H1 (cell line): ENCODE results near the gene ABCF2. TPM values are rescaled to one million over a fixed set of nuclear protein-coding genes. Genes with fewer than 3 reads are reported as not detected.

Experiments used
- CTCF ChIA-PET: fragments of 300-600 bp; sonication (Branson Sonifier 250); formaldehyde crosslinking; loops from one replicate; lab custom pipeline; 2021; ENCODE audit not compliant: partially characterized antibody; lab: Charles Lee
- POLR2A ChIA-PET: fragments of 300-600 bp; sonication (Branson Sonifier 250); formaldehyde crosslinking; loops from one replicate; lab custom pipeline; 2021; ENCODE audit warnings: inconsistent platforms; ENCODE audit not compliant: partially characterized antibody; lab: Charles Lee
- DNase-seq, 2 experiments: peaks; one replicate each; pipeline versions ENCODE4 v3.0.0 to v3.0.0-alpha.2; 2010 to 2022; ENCODE audit warnings: low spot score in 2 of 2, low read depth in 1 of 2, mixed read lengths in 1 of 2
- FAIRE-seq: peaks from 2 replicates; lab custom pipeline; 2011; peaks lifted over from hg19 to GRCh38; lab: Jason Lieb, UNC
- H2AFZ ChIP-seq: 2 replicates; pipeline ENCODE4 v1.8.1; 2012; ENCODE audit warnings: low read length, inconsistent platforms
- H2AK5ac ChIP-seq: 2 replicates; pipeline ENCODE4 v1.6.1; 2013; ENCODE audit warnings: low read depth, low read length
- H2BK120ac ChIP-seq: replicated peaks from 2 replicates; pipeline ENCODE3; 2013; ENCODE audit warnings: low read depth, low read length, inconsistent platforms
- H2BK12ac ChIP-seq: 2 replicates; pipeline ENCODE4 v1.6.1; 2013; ENCODE audit warnings: low read depth, low read length
- H2BK15ac ChIP-seq: 2 replicates; pipeline ENCODE4 v1.6.1; 2013; ENCODE audit warnings: low read length
- H2BK20ac ChIP-seq: 2 replicates; pipeline ENCODE4 v1.6.1; 2013; ENCODE audit warnings: low read length
- H2BK5ac ChIP-seq: 2 replicates; pipeline ENCODE4 v1.6.1; 2013; ENCODE audit warnings: low read depth, low read length
- H3K14ac ChIP-seq: 2 replicates; pipeline ENCODE4 v1.6.1; 2013; ENCODE audit warnings: inconsistent platforms; ENCODE audit not compliant: insufficient read length
- H3K18ac ChIP-seq: 2 replicates; pipeline ENCODE4 v1.6.1; 2013; ENCODE audit warnings: low read length; ENCODE audit errors: extremely low read depth
- H3K23ac ChIP-seq: 2 replicates; pipeline ENCODE4 v1.6.1; 2013; ENCODE audit warnings: inconsistent platforms; ENCODE audit not compliant: insufficient read length
- H3K23me2 ChIP-seq: 2 replicates; pipeline ENCODE4 v1.6.1; 2013; ENCODE audit warnings: low read depth, low read length
- H3K27ac ChIP-seq: 2 replicates; pipeline ENCODE4 v1.6.1; 2011; ENCODE audit warnings: low read depth, low read length, inconsistent platforms
- H3K27me3 ChIP-seq, 4 experiments: replicated peaks in 1 of 4; 1 replicate in 1 of 4; 2 replicates in 3 of 4; pipeline versions ENCODE4 v1.6.1 to v1.8.1; 2011 to 2013; ENCODE audit warnings: low read length in 3 of 4, mild to moderate bottlenecking in 3 of 4, inconsistent platforms in 2 of 4, mixed read lengths in 2 of 4, moderate library complexity in 1 of 4; ENCODE audit not compliant: control insufficient read depth in 3 of 4, insufficient read depth in 3 of 4; ENCODE audit errors: extremely low read depth in 1 of 4
- H3K36me3 ChIP-seq, 4 experiments: 2 replicates each; pipeline versions ENCODE4 v1.6.1 to v1.8.1; 2011 to 2013; ENCODE audit warnings: mild to moderate bottlenecking in 4 of 4, low read length in 3 of 4, moderate library complexity in 2 of 4, control low read depth in 1 of 4, inconsistent platforms in 1 of 4; ENCODE audit not compliant: insufficient read depth in 4 of 4, control insufficient read depth in 2 of 4
- H3K4ac ChIP-seq: replicated peaks from 2 replicates; pipeline ENCODE3; 2013; ENCODE audit warnings: low read length, low read depth, mixed read lengths, inconsistent platforms; ENCODE audit not compliant: insufficient read length
- H3K4me1 ChIP-seq, 4 experiments: replicated peaks in 1 of 4; 1 replicate in 1 of 4; 2 replicates in 3 of 4; pipeline versions ENCODE4 v1.6.1 to v1.8.1; 2011 to 2013; ENCODE audit warnings: low read length in 3 of 4, inconsistent platforms in 2 of 4, mixed read lengths in 1 of 4; ENCODE audit not compliant: insufficient read depth in 4 of 4, control insufficient read depth in 3 of 4
- H3K4me2 ChIP-seq, 2 experiments: 2 replicates each; pipeline versions ENCODE4 v1.6.1 to v1.8.1; 2011 to 2013; ENCODE audit warnings: low read depth in 2 of 2, low read length in 2 of 2, control low read depth in 1 of 2, inconsistent platforms in 1 of 2, mild to moderate bottlenecking in 1 of 2; ENCODE audit not compliant: insufficient read depth in 1 of 2
- H3K4me3 ChIP-seq, 4 experiments: fragments of 200-600, 300-600 bp in 1 of 4; sonication (generic), shearing (Covaris generic), sonication (Bioruptor Twin) in 1 of 4; 2 replicates each; pipeline versions ENCODE4 v1.5.1 to v1.8.1; 2011 to 2016; ENCODE audit warnings: low read length in 4 of 4, low read depth in 3 of 4, control low read depth in 2 of 4, inconsistent platforms in 2 of 4, mild to moderate bottlenecking in 2 of 4, mixed read lengths in 1 of 4, moderate library complexity in 1 of 4; ENCODE audit not compliant: insufficient read depth in 2 of 4; ENCODE audit errors: extremely low read depth in 1 of 4
- H3K56ac ChIP-seq: replicated peaks from 2 replicates; pipeline ENCODE3; 2013; ENCODE audit warnings: low read depth, mild to moderate bottlenecking, mixed read lengths, low read length, inconsistent platforms; ENCODE audit not compliant: insufficient read length
- H3K79me1 ChIP-seq: 2 replicates; pipeline ENCODE4 v1.6.1; 2013; ENCODE audit warnings: low read depth, low read length, control low read depth
- H3K79me2 ChIP-seq, 2 experiments: 2 replicates each; pipeline versions ENCODE4 v1.6.1 to v1.8.1; 2012 to 2013; ENCODE audit warnings: low read length in 2 of 2, mild to moderate bottlenecking in 2 of 2, inconsistent platforms in 1 of 2; ENCODE audit not compliant: insufficient read depth in 2 of 2, control insufficient read depth in 1 of 2
- H3K9ac ChIP-seq, 4 experiments: replicated peaks in 1 of 4; 1 replicate in 1 of 4; 2 replicates in 3 of 4; pipeline versions ENCODE4 v1.6.1 to v1.8.1; 2011 to 2013; ENCODE audit warnings: low read depth in 3 of 4, low read length in 3 of 4, control low read depth in 2 of 4, mild to moderate bottlenecking in 2 of 4, moderate library complexity in 2 of 4, inconsistent platforms in 1 of 4; ENCODE audit errors: extremely low read depth in 1 of 4
- H3K9me3 ChIP-seq, 2 experiments: 2 replicates each; pipeline versions ENCODE4 v1.6.1 to v1.8.1; 2012 to 2013; ENCODE audit warnings: mild to moderate bottlenecking in 2 of 2, moderate library complexity in 2 of 2, control low read depth in 1 of 2, inconsistent platforms in 1 of 2, low read depth in 1 of 2, low read length in 1 of 2, mixed read lengths in 1 of 2; ENCODE audit not compliant: insufficient read depth in 2 of 2
- H4K20me1 ChIP-seq, 2 experiments: replicated peaks in 1 of 2; 2 replicates each; pipeline versions ENCODE3 to v1.8.1; 2011 to 2013; ENCODE audit warnings: inconsistent platforms in 2 of 2, low read length in 2 of 2, mild to moderate bottlenecking in 1 of 2; ENCODE audit not compliant: insufficient read depth in 2 of 2, control insufficient read depth in 1 of 2
- H4K5ac ChIP-seq: 2 replicates; pipeline ENCODE4 v1.6.1; 2013; ENCODE audit warnings: low read length, low read depth, mixed read lengths, inconsistent platforms; ENCODE audit not compliant: insufficient read length
- H4K8ac ChIP-seq: 2 replicates; pipeline ENCODE4 v1.8.0; 2013; ENCODE audit warnings: mild to moderate bottlenecking, moderate library complexity, low read length, inconsistent platforms; ENCODE audit not compliant: insufficient read depth; ENCODE audit errors: extremely low read depth
- H4K91ac ChIP-seq: replicated peaks from 2 replicates; pipeline ENCODE3; 2013; ENCODE audit warnings: low read length, mixed read lengths, inconsistent platforms; ENCODE audit not compliant: insufficient read length
- CTCF ChIP-seq, 3 experiments: IDR thresholded peaks; 1 replicate in 2 of 3; 2 replicates in 1 of 3; pipeline versions ENCODE4 v1.5.1 to v1.6.1; 2011; ENCODE audit warnings: low read length in 3 of 3, mild to moderate bottlenecking in 3 of 3, inconsistent platforms in 2 of 3, low read depth in 1 of 3, moderate library complexity in 1 of 3; ENCODE audit not compliant: insufficient read depth in 1 of 3; ENCODE audit errors: control extremely low read depth in 1 of 3
- GABPA ChIP-seq: IDR thresholded peaks from 2 replicates; pipeline ENCODE4 v1.6.1; 2011; ENCODE audit warnings: mild to moderate bottlenecking, low read length, moderate library complexity, borderline replicate concordance; ENCODE audit not compliant: insufficient read depth
- HDAC2 ChIP-seq, 2 experiments: fragments of 300-600 bp in 1 of 2; sonication (generic) in 1 of 2; IDR thresholded peaks; 2 replicates each; pipeline ENCODE4 v1.6.1; 2011 to 2012; ENCODE audit warnings: low read depth in 2 of 2, low read length in 2 of 2, mild to moderate bottlenecking in 2 of 2, moderate library complexity in 2 of 2, borderline replicate concordance in 1 of 2, inconsistent platforms in 1 of 2
- NANOG ChIP-seq: IDR thresholded peaks from 2 replicates; pipeline ENCODE4 v1.6.1; 2011; ENCODE audit warnings: low read length, low read depth, mild to moderate bottlenecking, inconsistent platforms; ENCODE audit not compliant: insufficient read depth, poor library complexity, severe bottlenecking
- RXRA ChIP-seq: IDR thresholded peaks from 2 replicates; pipeline ENCODE4 v1.6.1; 2011; ENCODE audit warnings: low read depth, mild to moderate bottlenecking, low read length, moderate library complexity; ENCODE audit not compliant: insufficient read depth
- SIRT6 ChIP-seq: IDR thresholded peaks from one replicate; pipeline ENCODE4 v1.7.1; 2012; ENCODE audit warnings: low read length, inconsistent platforms
- SP2 ChIP-seq: IDR thresholded peaks from 2 replicates; pipeline ENCODE4 v1.6.1; 2012; ENCODE audit warnings: mild to moderate bottlenecking, low read length, inconsistent platforms
- SP4 ChIP-seq: IDR thresholded peaks from 2 replicates; pipeline ENCODE4 v1.6.1; 2012; ENCODE audit warnings: low read length, inconsistent platforms
- TAF1 ChIP-seq: IDR thresholded peaks from 2 replicates; pipeline ENCODE4 v1.6.1; 2011; ENCODE audit warnings: mild to moderate bottlenecking, low read depth, low read length
- TEAD4 ChIP-seq: IDR thresholded peaks from 2 replicates; pipeline ENCODE4 v1.6.1; 2012; ENCODE audit warnings: low read depth, low read length, inconsistent platforms, mixed read lengths
- WGBS, 2 experiments: shearing (Covaris generic) in 1 of 2; methylation state at CpG; one replicate each; pipeline versions ENCODE4 v1.1.6 to v1.1.7; 2013 to 2015; ENCODE audit warnings: low lambda C conversion rate in 2 of 2, mixed read lengths in 2 of 2, inconsistent platforms in 1 of 2, low coverage in 1 of 2, missing lambda C conversion rate in 1 of 2; ENCODE audit not compliant: insufficient replicate concordance in 2 of 2, insufficient coverage in 1 of 2, insufficient read length in 1 of 2; ENCODE audit errors: extremely low coverage in 1 of 2, missing lambda C conversion rate in 1 of 2; 5-methylcytosine and 5-hydroxymethylcytosine counted together
- polyA plus RNA-seq, 7 experiments: library from polyadenylated mRNA; depleted of rRNA in 3 of 7; stranded (reverse) in 5 of 7; unstranded in 2 of 7; fragments of >200 nt in 5 of 7; fragments of 200-250 nt in 2 of 7; gene quantifications; 1 replicate in 5 of 7; 2 replicates in 1 of 7; 4 replicates in 1 of 7; pipeline versions ENCODE4 v1.2.1 to v1.2.3, GENCODE V29; 2011 to 2013; ENCODE audit warnings: missing spikeins in 2 of 7, mixed read lengths in 2 of 7
- total RNA-seq: library from RNA; stranded (reverse); fragmentation: NEBNext Ultra II Directional; extraction: Animal tissue kit (Norgen Biotek cat#: 25700); gene quantifications from 2 replicates; pipeline ENCODE4 v1.2.1, GENCODE V29; 2021

ABCF2 gene
- total and polyA plus RNA-seq, 2 of the 8 experiments (the other 6 are each of a cell fraction or from before 2014, with no cell fraction given), result 28.0 to 55.0 TPM

- H3K36me3 ChIP-seq, result no peaks in the 10 kb centered on the region
- TF ChIP-seq GABPA (no peak), SP2 (no peak), TEAD4 (no peak), SP4 (no peak), NANOG (no peak), SIRT6 (no peak), TAF1 (no peak), RXRA (no peak), HDAC2 (IDR thresholded peaks at IDR 0.05; ENCODE audit: borderline replicate concordance in 1 of 2, low read depth in 2 of 2, low read length in 2 of 2) (no peak), CTCF (IDR thresholded peaks at IDR 0.05; ENCODE audit: control extremely low read depth in 1 of 3, insufficient read depth in 1 of 3, low read depth in 1 of 3, low read length in 3 of 3) (no peak)
Measured at GRCh38 chr7:151256410-151257045, 29.5 kb upstream of the ABCF2 start.

More at GRCh38 chr7:151256410-151257045, 29.5 kb upstream of the ABCF2 start:
- no peaks in the 10 kb centered on the region for H3K9me3 ChIP-seq
- peaks cover 0 to 15% (median 10%) of the 10 kb centered on the region in 4 experiments; a peak in 6 of 7 replicates for H3K4me1 ChIP-seq
- no peak overlapping the region for H2BK15ac ChIP-seq
- FAIRE-seq (no peak), DNase-seq (no peak)
- no peak overlapping the region for H3K9ac ChIP-seq
- no peak overlapping the region for H4K91ac ChIP-seq
- H4K8ac ChIP-seq, result no peak overlapping the region
- no peaks in the 10 kb centered on the region for H3K79me1 ChIP-seq
- no peak overlapping the region for H2BK5ac ChIP-seq
- POLR2A ChIA-PET, result interaction anchor here (0.9 to 1.7 kb wide), 4 partner anchors 9 to 46 kb away, joined by 3 to 5 read pairs (median 4); partner anchors contain the start of gene H2BK1
- 77% methylated on average over 16 of the region's 16 CpGs; no CpG with 5 or more reads in 1 of the 2 experiments for WGBS, 2 experiments
- H3K4me3 ChIP-seq, result no peak overlapping the region
- H3K14ac ChIP-seq, result no peak overlapping the region
- no peak overlapping the region for H2AK5ac ChIP-seq
- H2BK20ac ChIP-seq, result no peak overlapping the region
- no peak overlapping the region for H3K23ac ChIP-seq
- no peak overlapping the region for H3K56ac ChIP-seq
- no peak overlapping the region for H2BK12ac ChIP-seq
- H3K23me2 ChIP-seq, result peaks cover 13% of the 10 kb centered on the region; the same call in 1 of the 2 replicates
- no peak overlapping the region for H2BK120ac ChIP-seq
- CTCF ChIA-PET, result interaction anchor here (0.8 to 3.3 kb wide), 10 partner anchors 11 to 47 kb away, joined by 3 to 21 read pairs (median 3); no protein-coding TSS in a partner anchor
- H3K27ac ChIP-seq, result no peak overlapping the region
- no peak overlapping the region for H3K18ac ChIP-seq
- no peak overlapping the region for H2AFZ ChIP-seq
- H3K27me3 ChIP-seq, result peaks cover 0 to 14% (median 8%) of the 10 kb centered on the region in 4 experiments; a peak in 4 of 7 replicates
- H3K79me2 ChIP-seq, result no peaks in the 10 kb centered on the region
- H4K20me1 ChIP-seq, result no peaks in the 10 kb centered on the region
- H3K4me2 ChIP-seq, result no peak overlapping the region
- no peak overlapping the region for H4K5ac ChIP-seq
- H3K4ac ChIP-seq, result no peak overlapping the region
